GM18861 (cell line): ENCODE results near the gene ALDH1A2.

Experiments
- ATAC-seq: cut with Tn5 transposase; IDR thresholded peaks from one replicate; pipeline ENCODE4 v1.9.1; 2021; ENCODE audit not compliant: unreplicated experiment

ALDH1A2 gene

DNA sequence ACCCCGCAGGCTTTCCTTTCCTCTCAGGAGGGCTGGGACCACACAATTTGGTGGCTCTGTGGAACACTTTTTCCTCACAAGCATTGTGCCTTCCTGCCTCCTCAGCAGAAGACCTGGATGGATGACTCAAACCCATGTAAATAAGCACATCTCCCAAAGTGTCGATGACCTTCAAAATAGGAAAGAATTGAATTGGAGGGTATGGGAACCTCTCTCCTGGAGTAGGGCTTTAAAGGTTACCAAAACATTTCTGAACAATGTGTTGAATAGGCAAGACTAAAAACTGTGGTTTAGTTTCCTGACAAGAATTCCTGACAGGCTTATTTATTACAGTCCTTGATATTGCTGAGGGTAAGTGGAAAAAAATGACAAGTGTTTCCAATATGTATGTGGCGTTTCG lies 118.2 kb downstream of the ALDH1A2 start:
- ATAC-seq, result no peak

- ATAC-seq, result no peak
Observed at GRCh38 chr15:57946491-57947048, 118.9 kb downstream of the ALDH1A2 start.

- ATAC-seq, result no peak
Observed at GRCh38 chr15:57945616-57946015, 119.9 kb downstream of the ALDH1A2 start.

GRCh38 chr15:57943754-57944420 lies 121.6 kb downstream of the ALDH1A2 start:
- no peak for ATAC-seq

DNA sequence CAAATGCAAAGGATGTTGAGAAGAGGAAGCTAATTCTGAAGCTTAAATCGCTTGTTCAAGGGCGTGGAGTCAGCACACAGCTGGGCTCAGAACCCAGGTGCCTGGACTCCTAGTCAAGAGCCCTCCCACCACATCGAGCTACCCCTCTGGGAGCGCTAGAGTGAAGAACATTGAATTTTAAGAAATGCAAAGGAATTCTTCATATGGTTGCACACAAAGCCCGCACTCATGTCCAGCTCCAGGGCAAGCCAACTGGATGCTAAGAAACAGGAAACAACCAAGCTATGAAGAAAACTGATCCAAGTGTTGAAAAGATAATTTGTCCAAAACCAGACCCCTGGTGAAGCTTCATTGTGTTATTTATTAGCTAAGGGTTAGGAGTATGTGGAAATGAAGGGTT lies 122.3 kb downstream of the ALDH1A2 start:
- ATAC-seq, result no peak

DNA sequence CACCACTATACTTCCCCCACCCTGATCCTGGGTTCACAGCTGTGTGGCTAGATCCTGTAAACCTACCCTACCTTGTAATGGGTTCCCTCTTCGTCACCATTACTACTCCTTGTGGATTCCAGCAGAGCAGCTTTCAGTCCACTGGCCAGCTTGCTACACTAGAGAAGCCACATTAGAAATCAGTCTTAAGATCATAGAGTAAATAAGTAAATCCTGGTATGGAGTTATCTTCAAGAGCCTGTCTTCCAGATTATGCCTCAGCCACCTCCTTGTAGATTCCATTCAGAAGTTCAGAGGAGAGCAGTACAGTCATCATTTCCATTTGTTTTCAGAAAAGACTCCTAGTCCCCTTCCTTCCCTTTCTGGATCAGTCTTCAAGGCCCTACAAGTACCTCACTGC lies 123.7 kb downstream of the ALDH1A2 start:
- ATAC-seq, result no peak

- ATAC-seq, result no peak
Observed at GRCh38 chr15:57932348-57932747, 133.2 kb downstream of the ALDH1A2 start.

DNA sequence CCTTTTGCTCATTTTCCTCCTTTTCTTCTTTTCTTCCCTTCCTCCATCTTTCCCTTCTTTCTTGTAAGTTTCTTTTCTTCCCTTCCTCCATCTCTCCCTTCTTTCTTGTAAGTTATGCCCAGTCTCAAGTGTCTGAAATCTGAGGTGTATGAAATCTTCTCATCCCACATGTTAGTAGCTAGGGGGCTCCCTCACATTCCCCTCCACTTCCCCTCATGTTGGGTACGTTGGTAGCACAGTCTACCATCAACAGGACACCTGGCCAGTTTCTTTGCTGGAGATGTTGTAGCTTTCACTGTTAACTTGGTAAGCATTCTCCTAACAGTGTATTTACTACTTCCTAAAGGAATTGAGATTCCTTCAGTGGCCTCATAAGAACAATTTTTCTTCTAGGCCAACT lies 133.9 kb downstream of the ALDH1A2 start:
- ATAC-seq, result no peak

- ATAC-seq, result no peak
Observed at GRCh38 chr15:57927091-57927631, 138.3 kb downstream of the ALDH1A2 start.

DNA sequence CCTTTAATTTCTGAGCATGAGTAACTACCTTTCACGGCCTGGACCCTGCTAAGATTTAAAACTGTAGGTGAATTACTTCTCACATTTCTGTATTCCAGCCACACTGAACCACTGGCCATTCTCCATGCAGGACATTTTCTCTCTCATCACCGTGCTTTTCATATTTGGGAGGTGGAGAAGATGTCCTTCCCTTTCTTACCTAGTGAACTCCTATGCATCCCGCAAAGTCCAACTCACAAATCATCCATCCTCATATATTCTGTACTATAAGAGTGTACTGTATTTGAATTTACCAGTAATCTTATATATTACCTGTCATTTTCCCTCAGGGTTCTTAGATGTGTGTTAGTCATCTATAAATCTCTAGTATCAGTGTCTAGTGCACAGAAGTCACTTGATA lies 139.9 kb downstream of the ALDH1A2 start:
- ATAC-seq, result no peak

GRCh38 chr15:57924598-57924997 lies 140.9 kb downstream of the ALDH1A2 start:
- no peak for ATAC-seq

DNA sequence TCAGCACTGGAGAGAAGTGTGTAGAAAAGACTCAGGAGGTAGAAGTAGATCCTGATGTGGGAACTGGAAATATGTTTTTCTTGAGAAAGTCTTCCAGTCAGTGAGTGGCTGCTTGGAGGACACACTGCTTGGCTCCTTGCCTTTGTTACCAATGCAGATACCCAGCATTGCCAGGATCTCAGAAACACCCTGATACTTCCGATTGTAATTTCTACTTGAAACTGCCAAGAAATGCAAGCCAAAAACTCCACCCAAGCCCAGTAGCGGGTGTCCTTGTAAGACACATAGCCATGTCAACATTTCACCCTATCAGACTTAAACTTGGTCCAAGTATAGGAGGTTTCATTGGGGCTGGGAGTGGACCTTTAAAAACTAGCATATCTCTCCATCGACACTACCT lies 141.8 kb downstream of the ALDH1A2 start:
- ATAC-seq, result no peak

DNA sequence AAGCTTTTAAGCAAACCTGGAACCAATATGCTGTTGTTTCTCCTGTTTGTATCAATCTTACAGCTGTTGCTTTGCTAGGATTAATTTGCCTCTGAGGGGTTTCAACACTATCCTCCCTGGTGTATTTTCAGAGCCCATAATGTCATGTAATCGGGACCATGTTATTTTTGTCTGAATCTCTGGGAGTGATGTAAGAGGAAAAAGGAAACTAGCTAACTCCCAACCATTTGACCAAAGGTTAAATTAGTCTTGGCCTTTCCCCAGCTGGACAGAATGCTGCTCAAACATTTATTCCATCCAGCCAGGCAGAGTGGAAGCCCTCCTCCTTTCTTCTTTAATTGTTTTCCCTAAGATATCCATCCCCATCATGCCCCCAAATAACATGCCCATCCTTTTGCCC lies 142.2 kb downstream of the ALDH1A2 start:
- no peak for ATAC-seq

DNA sequence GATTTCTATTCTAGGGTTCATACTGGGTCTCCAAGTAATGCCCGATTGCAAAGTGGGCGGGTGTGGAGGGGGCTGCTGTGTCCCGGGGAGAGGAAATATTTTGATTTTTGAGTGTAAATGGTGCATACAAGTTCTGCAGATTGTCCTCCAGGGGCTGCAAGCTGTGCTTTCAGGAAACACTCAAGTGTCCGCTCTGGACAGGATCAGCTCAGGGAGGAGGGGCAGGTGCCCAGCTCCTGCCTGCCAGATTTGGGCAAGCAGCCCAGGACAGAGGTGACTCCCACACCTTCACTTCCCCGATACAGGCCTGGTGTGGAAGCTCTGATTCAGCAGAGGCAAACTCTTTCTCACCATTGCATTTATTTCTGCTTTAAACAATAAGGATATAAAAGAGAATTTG lies 142.7 kb downstream of the ALDH1A2 start:
- ATAC-seq, result no peak

- ATAC-seq, result no peak
Observed at GRCh38 chr15:57921371-57921770, 144.1 kb downstream of the ALDH1A2 start.

DNA sequence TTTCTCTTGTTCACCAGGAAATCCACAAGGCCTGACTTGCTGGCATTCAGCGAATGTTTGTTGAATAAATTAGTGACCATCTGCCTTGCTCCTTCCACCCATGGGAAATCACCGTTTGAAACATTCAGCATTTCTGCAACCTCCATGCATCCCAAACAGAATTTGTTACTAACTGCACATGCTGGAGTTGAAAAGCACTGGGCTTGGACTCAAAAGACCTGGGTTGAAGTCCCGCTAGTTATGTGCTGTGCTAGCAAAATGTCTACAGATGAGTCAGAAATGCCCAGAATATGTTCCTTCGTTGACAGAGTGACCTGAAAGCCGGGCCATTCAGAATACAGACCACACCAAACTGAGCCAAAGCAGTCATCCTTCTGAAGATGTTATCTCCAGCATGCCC lies 144.6 kb downstream of the ALDH1A2 start:
- no peak for ATAC-seq

DNA sequence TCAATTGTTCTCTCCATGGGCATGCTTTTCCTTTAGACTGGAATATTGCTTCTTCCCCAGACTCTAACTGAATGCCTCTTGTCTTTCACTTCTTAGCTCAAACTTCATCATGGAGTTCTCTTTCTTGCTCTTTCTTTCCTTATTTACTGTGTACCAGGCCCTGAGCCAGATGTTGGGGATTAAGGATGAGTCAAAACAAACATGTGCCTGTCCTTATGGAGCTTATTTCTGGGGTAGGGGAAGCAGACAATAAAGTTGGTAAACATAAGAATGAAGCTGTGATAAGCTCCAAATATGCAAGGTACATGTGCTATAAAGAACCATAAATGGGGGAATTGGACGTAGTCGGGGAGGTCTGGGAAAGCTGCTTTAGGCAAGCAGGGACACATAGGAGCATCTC lies 145.8 kb downstream of the ALDH1A2 start:
- ATAC-seq, result no peak

DNA sequence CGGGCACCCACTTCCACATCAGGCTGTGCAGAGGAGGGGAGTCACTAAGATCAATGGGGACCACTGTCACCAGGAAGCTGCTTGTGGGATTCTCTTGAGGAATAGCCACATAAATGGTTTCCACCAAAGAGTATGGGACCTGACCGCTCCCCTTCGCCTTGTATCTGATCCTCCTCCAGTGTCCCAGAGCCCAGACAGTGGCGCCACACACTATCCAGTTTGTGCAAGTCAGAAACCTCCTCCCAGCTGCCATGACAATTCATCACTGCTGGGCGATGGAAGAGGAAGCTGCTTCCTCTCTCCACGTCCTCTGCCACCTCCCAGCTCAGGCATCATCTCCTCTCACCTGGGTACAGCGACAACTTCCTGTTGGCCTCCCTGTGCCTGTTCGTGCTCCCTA lies 147.5 kb downstream of the ALDH1A2 start:
- ATAC-seq, result no peak

GRCh38 chr15:57916695-57917094 lies 148.8 kb downstream of the ALDH1A2 start:
- ATAC-seq, result no peak

DNA sequence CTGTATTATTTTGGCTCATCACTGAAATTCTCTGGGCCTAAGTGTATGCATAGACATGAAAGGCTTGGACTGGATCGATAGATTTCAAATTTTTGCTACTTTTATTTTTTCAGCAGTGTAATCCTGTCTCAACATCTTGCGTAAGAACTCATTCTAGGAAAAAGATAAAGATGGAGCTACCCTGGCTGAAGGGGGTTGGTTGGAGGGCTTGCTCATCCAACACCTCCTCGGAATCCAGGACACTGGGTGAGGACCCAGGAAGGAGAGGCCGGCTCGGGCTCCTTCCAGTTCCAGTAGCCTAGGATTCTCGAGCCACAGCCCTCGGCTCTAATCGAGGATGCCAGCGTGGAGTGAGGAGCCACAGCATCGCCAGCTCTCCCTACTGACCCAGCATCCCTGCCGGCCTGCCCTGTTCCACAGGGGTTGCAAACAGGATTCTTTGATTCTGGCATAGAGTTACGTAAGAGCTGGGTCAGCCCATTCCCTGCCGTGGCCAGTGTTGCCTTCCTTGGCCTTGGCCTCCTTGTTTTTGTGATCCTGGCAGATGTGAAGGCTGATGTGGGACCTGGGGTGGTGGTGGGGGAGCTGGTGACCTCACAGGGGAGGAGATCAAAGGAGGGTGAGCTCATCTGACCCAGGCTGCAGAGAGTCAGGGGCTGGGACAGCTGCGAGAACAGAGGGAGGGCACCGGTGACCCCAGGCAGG lies 149.5 kb downstream of the ALDH1A2 start:
- ATAC-seq, result no peak

DNA sequence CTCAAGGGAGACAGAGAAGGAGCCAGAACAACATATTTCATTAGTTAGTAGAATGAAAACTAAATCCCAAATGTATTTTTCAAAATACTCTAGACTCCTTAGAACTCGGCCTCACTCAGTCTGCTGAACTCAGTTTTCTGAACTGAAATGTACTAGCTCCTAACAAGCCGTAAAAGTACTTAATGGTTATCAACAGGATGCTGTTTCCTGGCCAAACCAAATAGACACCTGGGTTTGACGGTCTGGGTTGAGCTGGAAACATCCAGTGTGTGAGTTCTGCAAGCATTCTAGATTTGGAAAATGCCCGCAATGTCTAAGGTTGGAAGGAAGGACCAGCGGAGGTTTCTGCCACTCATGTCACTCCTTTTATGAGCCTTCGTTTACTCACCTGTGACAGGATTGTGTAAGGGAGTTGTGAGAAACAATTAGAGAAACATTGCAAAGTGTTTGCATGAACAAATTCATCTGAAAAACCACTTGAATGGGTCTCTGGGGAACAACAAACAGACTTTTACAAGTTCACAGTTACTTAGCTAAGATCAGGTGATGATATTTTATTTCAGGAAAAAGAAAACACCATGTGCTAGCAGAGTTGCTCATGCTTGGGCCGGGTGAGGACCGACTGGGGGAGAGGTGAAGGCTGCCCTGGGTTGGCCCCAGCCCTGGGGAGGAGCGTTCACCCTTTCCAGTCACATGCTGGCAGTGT lies 151.0 kb downstream of the ALDH1A2 start:
- ATAC-seq, result no peak

- ATAC-seq, result no peak
Observed at GRCh38 chr15:57911247-57911646, 154.3 kb downstream of the ALDH1A2 start.
